ENCODE results near the gene CYP4F12. TPM values are rescaled to one million over a fixed set of nuclear protein-coding genes. Genes with fewer than 3 reads are reported as not detected.

The CYP4F12 gene
- total RNA-seq, 1 experiment from 2014 or later = not detected

GRCh38 chr19:15631817-15632216, 41.1 kb upstream of the CYP4F12 start:
- Histone ChIP-seq H3K27ac (ENCODE audit: low read length) (no peak overlapping the region), H3K9me2 (replicated peaks; ENCODE audit: low read length) (no peaks in the 10 kb centered on the region), H3K4me1 (ENCODE audit: insufficient read depth, low read length) (no peaks in the 10 kb centered on the region), H3K79me2 (ENCODE audit: low read length) (no peaks in the 10 kb centered on the region), H3K4me2 (ENCODE audit: low read length) (no peak overlapping the region), H3K36me3 (ENCODE audit: low read depth, low read length) (no peaks in the 10 kb centered on the region), H3F3A (ENCODE audit: low read length, unreplicated experiment) (no peaks in the 10 kb centered on the region), H3K9me3 (ENCODE audit: low read length) (no peaks in the 10 kb centered on the region), H3K9ac (ENCODE audit: low read length) (no peak overlapping the region), H3K4me3 (ENCODE audit: low read length) (no peak overlapping the region), H2AFZ (ENCODE audit: low read length) (no peak overlapping the region), H4K20me1 (ENCODE audit: low read length) (no peaks in the 10 kb centered on the region), H3K27me3 (ENCODE audit: low read length) (0 out of 2 replicates have a peak, but pooled peaks cover 7% of the 10 kb centered on the region)
- peak; percentile 43 for DNase-seq
- BruUV-seq (replicated peaks) = no TSS peak
- ChIA-PET CTCF (no interaction called here), POLR2A (ENCODE audit: unreplicated experiment) (no interaction called here)
- ATAC-seq = no peak
- intact Hi-C loops (cut with micrococcal nuclease) = loop anchor here (2.0 kb wide), 1 partner anchor 237 kb away; no protein-coding TSS in a partner anchor
- TF ChIP-seq EZH2 (IDR thresholded peaks at IDR 0.05; ENCODE audit: low read length, unreplicated experiment) (no peak), EZH2phosphoT487 (IDR thresholded peaks at IDR 0.05; ENCODE audit: borderline replicate concordance, low read length) (no peak), CTCF (conservative IDR thresholded peaks at IDR 0.05; ENCODE audit: low read depth, low read length) (peak; percentile 59)

- no TSS peak for BruUV-seq (replicated peaks)
- POLR2A ChIA-PET (ENCODE audit: unreplicated experiment) = no interaction called here
- no peak overlapping the region for H3K4me3 ChIP-seq (ENCODE audit: low read length)
- H3K79me2 ChIP-seq (ENCODE audit: low read length) = no peaks in the 10 kb centered on the region
- H2AFZ ChIP-seq (ENCODE audit: low read length) = no peak overlapping the region
- no peaks in the 10 kb centered on the region for H3K36me3 ChIP-seq (ENCODE audit: low read depth, low read length)
- H3K27me3 ChIP-seq (ENCODE audit: low read length) = 0 out of 2 replicates have a peak, but pooled peaks cover 7% of the 10 kb centered on the region
- no peaks in the 10 kb centered on the region for H3K4me1 ChIP-seq (ENCODE audit: insufficient read depth, low read length)
- intact Hi-C loops (cut with micrococcal nuclease) = loop anchor here (2.0 kb wide), 1 partner anchor 236 kb away; no protein-coding TSS in a partner anchor
- H3K9me2 ChIP-seq (replicated peaks; ENCODE audit: low read length) = no peaks in the 10 kb centered on the region
- no peak for DNase-seq
- TF ChIP-seq EZH2phosphoT487 (IDR thresholded peaks at IDR 0.05; ENCODE audit: borderline replicate concordance, low read length) = no peak
- TF ChIP-seq CTCF (conservative IDR thresholded peaks at IDR 0.05; ENCODE audit: low read depth, low read length) = no peak
- no peak for TF ChIP-seq EZH2 (IDR thresholded peaks at IDR 0.05; ENCODE audit: low read length, unreplicated experiment)
- no peak overlapping the region for H3K27ac ChIP-seq (ENCODE audit: low read length)
- no peaks in the 10 kb centered on the region for H3F3A ChIP-seq (ENCODE audit: low read length, unreplicated experiment)
- no peak overlapping the region for H3K9ac ChIP-seq (ENCODE audit: low read length)
- no peaks in the 10 kb centered on the region for H4K20me1 ChIP-seq (ENCODE audit: low read length)
- H3K9me3 ChIP-seq (ENCODE audit: low read length) = no peaks in the 10 kb centered on the region
- ATAC-seq = no peak
- CTCF ChIA-PET = no interaction called here
- H3K4me2 ChIP-seq (ENCODE audit: low read length) = no peak overlapping the region
Observed at GRCh38 chr19:15633082-15633835, 39.6 kb upstream of the CYP4F12 start.

- H3K4me1 ChIP-seq (ENCODE audit: insufficient read depth, low read length) = no peaks in the 10 kb centered on the region
- no peaks in the 10 kb centered on the region for H4K20me1 ChIP-seq (ENCODE audit: low read length)
- no TSS peak for BruUV-seq (replicated peaks)
- no peaks in the 10 kb centered on the region for H3K79me2 ChIP-seq (ENCODE audit: low read length)
- H3K4me3 ChIP-seq (ENCODE audit: low read length) = no peak overlapping the region
- H3K36me3 ChIP-seq (ENCODE audit: low read depth, low read length) = no peaks in the 10 kb centered on the region
- no peaks in the 10 kb centered on the region for H3F3A ChIP-seq (ENCODE audit: low read length, unreplicated experiment)
- intact Hi-C loops (cut with micrococcal nuclease) = no loop called here
- no peak overlapping the region for H3K27ac ChIP-seq (ENCODE audit: low read length)
- ChIA-PET POLR2A (ENCODE audit: unreplicated experiment) (no interaction called here), CTCF (no interaction called here)
- ATAC-seq (no peak), DNase-seq (no peak)
- H3K9me2 ChIP-seq (replicated peaks; ENCODE audit: low read length) = no peaks in the 10 kb centered on the region
- no peak overlapping the region for H2AFZ ChIP-seq (ENCODE audit: low read length)
- H3K4me2 ChIP-seq (ENCODE audit: low read length) = no peak overlapping the region
- 0 out of 2 replicates have a peak, but pooled peaks cover 7% of the 10 kb centered on the region for H3K27me3 ChIP-seq (ENCODE audit: low read length)
- H3K9ac ChIP-seq (ENCODE audit: low read length) = no peak overlapping the region
- TF ChIP-seq EZH2phosphoT487 (IDR thresholded peaks at IDR 0.05; ENCODE audit: borderline replicate concordance, low read length) (no peak), EZH2 (IDR thresholded peaks at IDR 0.05; ENCODE audit: low read length, unreplicated experiment) (no peak), CTCF (conservative IDR thresholded peaks at IDR 0.05; ENCODE audit: low read depth, low read length) (no peak)
- no peaks in the 10 kb centered on the region for H3K9me3 ChIP-seq (ENCODE audit: low read length)
Observed at GRCh38 chr19:15634105-15634504, 38.8 kb upstream of the CYP4F12 start.
